HepG2 (cell line): ENCODE measurements around the gene SEC62. TPM values are rescaled to one million over a fixed set of nuclear protein-coding genes. Genes with fewer than 3 reads are reported as not detected.

Experiments
- ARHGAP35 ChIP-seq: sonication (generic); formaldehyde crosslinking; IDR thresholded peaks from 2 replicates; pipeline ENCODE4 v1.9.0; 2022; ENCODE audit warnings: mild to moderate bottlenecking, inconsistent platforms, moderate library complexity, missing genetic modification reagents, borderline replicate concordance
- ATF1 ChIP-seq: IDR thresholded peaks from 2 replicates; pipeline ENCODE4 v1.6.1; 2016; ENCODE audit warnings: mild to moderate bottlenecking, control low read depth
- ATF2 ChIP-seq: sonication (generic); formaldehyde crosslinking; IDR thresholded peaks from 2 replicates; pipeline ENCODE4 v1.4.0; 2020; ENCODE audit warnings: missing genetic modification reagents
- CENPX ChIP-seq: sonication (generic); formaldehyde crosslinking; IDR thresholded peaks from 2 replicates; pipeline ENCODE4 v1.9.0; 2021; ENCODE audit warnings: mild to moderate bottlenecking, missing genetic modification reagents, moderate library complexity
- DPF2 ChIP-seq: sonication (generic); formaldehyde crosslinking; IDR thresholded peaks from 2 replicates; pipeline ENCODE4 v1.4.0; 2020; ENCODE audit warnings: mild to moderate bottlenecking, low read depth, missing genetic modification reagents, borderline replicate concordance
- KDM5B ChIP-seq: sonication (generic); formaldehyde crosslinking; IDR thresholded peaks from 2 replicates; pipeline ENCODE4 v1.4.0; 2020; ENCODE audit warnings: missing genetic modification reagents, mild to moderate bottlenecking, borderline replicate concordance
- MED1 ChIP-seq: sonication (generic); formaldehyde crosslinking; IDR thresholded peaks from 2 replicates; pipeline ENCODE4 v1.4.0; 2020; ENCODE audit warnings: missing genetic modification reagents
- MED8 ChIP-seq: sonication (generic); formaldehyde crosslinking; IDR thresholded peaks from 2 replicates; pipeline ENCODE4 v1.8.1; 2023; ENCODE audit warnings: mild to moderate bottlenecking, missing genetic modification reagents; ENCODE audit not compliant: insufficient replicate concordance
- MTF2 ChIP-seq: sonication (generic); formaldehyde crosslinking; IDR thresholded peaks from 2 replicates; pipeline ENCODE4 v1.5.0; 2020; ENCODE audit warnings: missing genetic modification reagents, borderline replicate concordance
- MXD4 ChIP-seq: IDR thresholded peaks from 2 replicates; pipeline ENCODE4 v1.6.1; 2016; ENCODE audit warnings: mild to moderate bottlenecking, missing biosample characterization, missing genetic modification reagents
- NFRKB ChIP-seq: fragments of 450-650 bp; IDR thresholded peaks from 2 replicates; pipeline ENCODE4 v1.6.1; 2017
- PAF1 ChIP-seq: IDR thresholded peaks from 2 replicates; pipeline ENCODE4 v1.6.1; 2016; ENCODE audit warnings: missing genetic modification reagents, missing compliant biosample characterization
- PAWR ChIP-seq: sonication (generic); formaldehyde crosslinking; IDR thresholded peaks from 2 replicates; pipeline ENCODE4 v1.4.0; 2020; ENCODE audit warnings: missing genetic modification reagents, mild to moderate bottlenecking, borderline replicate concordance
- PTBP1 ChIP-seq: fragments of 200-400 bp; formaldehyde crosslinking; IDR thresholded peaks from 2 replicates; pipeline ENCODE4 v1.6.1; 2018; ENCODE audit warnings: low read length, low read depth; ENCODE audit not compliant: poor library complexity, severe bottlenecking
- TERF1 ChIP-seq: sonication (generic); formaldehyde crosslinking; IDR thresholded peaks from 2 replicates; pipeline ENCODE4 v1.8.0; 2022; ENCODE audit warnings: mild to moderate bottlenecking, missing genetic modification reagents, moderate library complexity
- ZNF343 ChIP-seq: sonication (generic); formaldehyde crosslinking; IDR thresholded peaks from 2 replicates; pipeline ENCODE4 v1.4.0; 2020; ENCODE audit warnings: mild to moderate bottlenecking, missing genetic modification reagents
- ZNF496 ChIP-seq: sonication (generic); formaldehyde crosslinking; IDR thresholded peaks from 2 replicates; pipeline ENCODE4 v1.8.1; 2023; ENCODE audit warnings: mild to moderate bottlenecking, moderate library complexity, missing genetic modification reagents; ENCODE audit not compliant: insufficient replicate concordance
- ZNF543 ChIP-seq: sonication (generic); formaldehyde crosslinking; IDR thresholded peaks from 2 replicates; pipeline ENCODE4 v1.4.0; 2020; ENCODE audit warnings: mild to moderate bottlenecking, missing genetic modification reagents
- ZNF775 ChIP-seq: sonication (generic); formaldehyde crosslinking; IDR thresholded peaks from 2 replicates; pipeline ENCODE4 v1.4.0; 2020; ENCODE audit warnings: missing genetic modification reagents, mild to moderate bottlenecking, moderate library complexity, borderline replicate concordance
- polyA plus RNA-seq, 8 experiments: library from polyadenylated mRNA; depleted of rRNA in 3 of 8; stranded (reverse) in 7 of 8; unstranded in 1 of 8; fragments of >200 nt; fragmentation: Illumina TruSeq in 4 of 8; extraction: Trizol in 4 of 8; gene quantifications; 2 replicates each; pipeline versions ENCODE4 v1.2.1 to v1.2.3, GENCODE V29; 2011 to 2016; ENCODE audit warnings: low read depth in 4 of 8, missing spikeins in 1 of 8, mixed read lengths in 1 of 8; ENCODE audit not compliant: insufficient read depth in 1 of 8
- total RNA-seq, 5 experiments: library from RNA; depleted of rRNA; stranded (reverse); fragments of >200 nt; fragmentation: Illumina TruSeq; extraction: Trizol; gene quantifications; 2 replicates each; pipeline ENCODE4 v1.2.3, GENCODE V29; 2016; ENCODE audit warnings: low read depth in 1 of 5
- TF ChIP-seq, protein P1 (sequence below): sonication (generic); formaldehyde crosslinking; IDR thresholded peaks from 2 replicates; pipeline ENCODE4 v1.4.0; 2020; ENCODE audit warnings: missing genetic modification reagents, low read depth, mild to moderate bottlenecking, borderline replicate concordance
- TF ChIP-seq, protein P2 (sequence below): sonication (generic); formaldehyde crosslinking; IDR thresholded peaks from 2 replicates; pipeline ENCODE4 v1.8.0; 2022; ENCODE audit warnings: low read depth, missing genetic modification reagents
- TF ChIP-seq, protein P3 (sequence below): sonication (generic); formaldehyde crosslinking; IDR thresholded peaks from 2 replicates; pipeline ENCODE4 v1.8.0; 2022; ENCODE audit warnings: missing genetic modification reagents, mild to moderate bottlenecking, borderline replicate concordance
- TF ChIP-seq, protein P4 (sequence below): sonication (generic); formaldehyde crosslinking; IDR thresholded peaks from 2 replicates; pipeline ENCODE4 v1.9.0; 2021; ENCODE audit warnings: missing genetic modification reagents, mild to moderate bottlenecking, borderline replicate concordance

The SEC62 gene
- total and polyA plus RNA-seq, 2 of the 13 experiments (the other 11 are each of a cell fraction or from before 2014, with no cell fraction given), result 54.0 to 68.7 TPM

DNA sequence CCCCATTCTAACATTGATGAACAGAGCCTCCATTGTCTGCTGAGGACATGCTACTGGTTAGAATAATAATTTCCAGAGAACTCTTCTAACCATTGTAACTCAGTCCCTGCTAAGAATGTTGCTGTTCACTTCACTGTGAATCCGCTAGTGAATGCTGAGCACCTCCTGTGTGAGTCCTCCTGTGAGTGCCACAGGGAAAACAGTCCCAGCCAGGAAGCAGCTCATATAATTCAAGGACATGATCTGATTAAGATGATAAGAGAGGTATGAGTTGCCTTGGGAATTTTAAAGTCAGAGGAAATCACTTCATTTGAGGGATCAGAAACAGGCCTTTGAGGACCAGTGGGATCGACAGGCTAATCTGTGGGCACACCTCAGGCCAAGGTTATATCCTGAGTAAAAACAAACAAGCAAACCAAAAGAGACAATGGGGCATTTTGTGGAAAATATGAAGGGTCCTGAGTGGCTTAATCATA is 37.3 kb downstream of the SEC62 start (continued):
- TF ChIP-seq DPF2 (CRISPR knock-in tag) (peak; percentile 79), ATF1 (CRISPR knock-in tag) (no peak), MED8 (CRISPR knock-in tag) (peak; percentile 45), ZNF775 (CRISPR knock-in tag) (no peak), PAWR (CRISPR knock-in tag) (no peak), ZNF496 (CRISPR knock-in tag) (no peak), ZNF543 (CRISPR knock-in tag) (0 out of 2 replicates have a peak, but pooled peaks have one; percentile 30), ZNF343 (CRISPR knock-in tag) (no peak), MED1 (peak; percentile 86), KDM5B (CRISPR knock-in tag) (no peak), ATF2 (peak; percentile 24; the same call in 1 of the 2 replicates), MXD4 (CRISPR knock-in tag) (0 out of 2 replicates have a peak, but pooled peaks have one; percentile 24), PTBP1 (no peak), ARHGAP35 (CRISPR knock-in tag) (no peak), NFRKB (no peak), CENPX (no peak), PAF1 (no peak), MTF2 (CRISPR knock-in tag) (no peak), TERF1 (CRISPR knock-in tag) (no peak)
- TF ChIP-seq, protein P1, sequence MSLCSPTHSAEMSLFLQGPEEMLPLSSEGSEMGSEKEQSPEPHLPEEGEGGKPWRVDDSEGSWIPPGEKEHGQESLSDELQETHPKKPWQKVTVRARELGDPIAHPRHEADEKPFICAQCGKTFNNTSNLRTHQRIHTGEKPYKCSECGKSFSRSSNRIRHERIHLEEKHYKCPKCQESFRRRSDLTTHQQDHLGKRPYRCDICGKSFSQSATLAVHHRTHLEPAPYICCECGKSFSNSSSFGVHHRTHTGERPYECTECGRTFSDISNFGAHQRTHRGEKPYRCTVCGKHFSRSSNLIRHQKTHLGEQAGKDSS, result peak; percentile 95; the same call in 1 of the 2 replicates
- TF ChIP-seq, protein P2, sequence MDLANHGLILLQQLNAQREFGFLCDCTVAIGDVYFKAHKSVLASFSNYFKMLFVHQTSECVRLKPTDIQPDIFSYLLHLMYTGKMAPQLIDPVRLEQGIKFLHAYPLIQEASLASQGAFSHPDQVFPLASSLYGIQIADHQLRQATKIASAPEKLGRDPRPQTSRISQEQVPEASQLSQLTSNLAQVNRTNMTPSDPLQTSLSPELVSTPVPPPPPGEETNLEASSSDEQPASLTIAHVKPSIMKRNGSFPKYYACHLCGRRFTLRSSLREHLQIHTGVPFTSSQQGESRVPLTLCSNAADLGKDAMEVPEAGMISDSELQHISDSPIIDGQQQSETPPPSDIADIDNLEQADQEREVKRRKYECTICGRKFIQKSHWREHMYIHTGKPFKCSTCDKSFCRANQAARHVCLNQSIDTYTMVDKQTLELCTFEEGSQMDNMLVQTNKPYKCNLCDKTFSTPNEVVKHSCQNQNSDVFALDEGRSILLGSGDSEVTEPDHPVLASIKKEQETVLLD, result no peak
- TF ChIP-seq, protein P3, sequence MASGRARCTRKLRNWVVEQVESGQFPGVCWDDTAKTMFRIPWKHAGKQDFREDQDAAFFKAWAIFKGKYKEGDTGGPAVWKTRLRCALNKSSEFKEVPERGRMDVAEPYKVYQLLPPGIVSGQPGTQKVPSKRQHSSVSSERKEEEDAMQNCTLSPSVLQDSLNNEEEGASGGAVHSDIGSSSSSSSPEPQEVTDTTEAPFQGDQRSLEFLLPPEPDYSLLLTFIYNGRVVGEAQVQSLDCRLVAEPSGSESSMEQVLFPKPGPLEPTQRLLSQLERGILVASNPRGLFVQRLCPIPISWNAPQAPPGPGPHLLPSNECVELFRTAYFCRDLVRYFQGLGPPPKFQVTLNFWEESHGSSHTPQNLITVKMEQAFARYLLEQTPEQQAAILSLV (CRISPR knock-in tag), result no peak
- TF ChIP-seq, protein P4, sequence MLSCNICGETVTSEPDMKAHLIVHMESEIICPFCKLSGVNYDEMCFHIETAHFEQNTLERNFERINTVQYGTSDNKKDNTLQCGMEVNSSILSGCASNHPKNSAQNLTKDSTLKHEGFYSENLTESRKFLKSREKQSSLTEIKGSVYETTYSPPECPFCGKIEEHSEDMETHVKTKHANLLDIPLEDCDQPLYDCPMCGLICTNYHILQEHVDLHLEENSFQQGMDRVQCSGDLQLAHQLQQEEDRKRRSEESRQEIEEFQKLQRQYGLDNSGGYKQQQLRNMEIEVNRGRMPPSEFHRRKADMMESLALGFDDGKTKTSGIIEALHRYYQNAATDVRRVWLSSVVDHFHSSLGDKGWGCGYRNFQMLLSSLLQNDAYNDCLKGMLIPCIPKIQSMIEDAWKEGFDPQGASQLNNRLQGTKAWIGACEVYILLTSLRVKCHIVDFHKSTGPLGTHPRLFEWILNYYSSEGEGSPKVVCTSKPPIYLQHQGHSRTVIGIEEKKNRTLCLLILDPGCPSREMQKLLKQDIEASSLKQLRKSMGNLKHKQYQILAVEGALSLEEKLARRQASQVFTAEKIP (CRISPR knock-in tag), result no peak
